T-helper 1 cell treated with Interleukin-12 subunit alpha and Interleukin-12 subunit beta and Interleukin-4 antibody, amounts not matched to agents 30 μg/mL and 1 μg/mL, for 36 hours (primary cell): Measurements from ENCODE around the gene ROM1.
"Not testable (repeated sequence)": the region's sequence is repeated elsewhere in the genome, so short reads cannot be mapped to it uniquely, and the experiment has no call there.

ENCODE experiments used
- H3K27ac Mint-ChIP-seq: one replicate; pipeline ENCODE4 v1.8.0; 2021; ENCODE audit warnings: mild to moderate bottlenecking, mixed read lengths
- H3K27me3 Mint-ChIP-seq: one replicate; pipeline ENCODE4 v1.8.0; 2021; ENCODE audit warnings: low read depth, mixed read lengths
- H3K36me3 Mint-ChIP-seq: one replicate; pipeline ENCODE4 v1.8.0; 2021; ENCODE audit warnings: low read depth, mixed read lengths
- H3K4me1 Mint-ChIP-seq: one replicate; pipeline ENCODE4 v1.8.0; 2021; ENCODE audit warnings: low read depth, mixed read lengths
- H3K4me3 Mint-ChIP-seq: one replicate; pipeline ENCODE4 v1.8.0; 2021; ENCODE audit warnings: mild to moderate bottlenecking, moderate library complexity, mixed read lengths
- H3K9me3 Mint-ChIP-seq: one replicate; pipeline ENCODE4 v1.8.0; 2021; ENCODE audit warnings: mixed read lengths

Gene ROM1

GRCh38 chr11:62577046-62577714 lies 35.9 kb upstream of the ROM1 start:
- peaks cover 24% of the 10 kb centered on the region for H3K4me1 Mint-ChIP-seq
- no peaks in the 10 kb centered on the region for H3K9me3 Mint-ChIP-seq
- no peaks in the 10 kb centered on the region for H3K27me3 Mint-ChIP-seq
- peaks cover 32% of the 10 kb centered on the region for H3K36me3 Mint-ChIP-seq
- H3K4me3 Mint-ChIP-seq = no peak overlapping the region
- peak overlapping the region; percentile 1 for H3K27ac Mint-ChIP-seq

DNA sequence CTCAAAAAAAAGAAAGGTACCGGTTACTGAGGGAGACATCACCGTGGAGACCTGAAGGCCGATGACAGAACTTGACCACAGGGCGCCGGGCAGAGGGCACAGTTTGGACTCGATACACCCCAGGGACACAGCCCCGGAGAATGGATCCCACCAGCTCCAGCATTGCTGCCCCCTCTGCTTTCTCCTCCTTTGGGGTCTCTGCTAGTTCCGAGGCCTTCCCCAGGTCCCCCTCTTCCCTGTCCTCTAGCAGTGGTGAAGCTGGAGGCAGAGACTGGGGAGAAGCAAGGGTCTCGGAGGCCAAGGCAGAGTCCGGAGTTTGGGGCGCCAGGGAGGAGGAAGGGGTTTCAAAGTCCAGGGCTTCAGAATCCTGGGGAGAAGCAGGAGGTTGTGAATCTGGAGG lies 34.5 kb upstream of the ROM1 start:
- H3K9me3 Mint-ChIP-seq = no peaks in the 10 kb centered on the region
- H3K4me1 Mint-ChIP-seq = peaks cover 14% of the 10 kb centered on the region
- no peak overlapping the region for H3K4me3 Mint-ChIP-seq
- H3K36me3 Mint-ChIP-seq = peaks cover 20% of the 10 kb centered on the region
- no peak overlapping the region for H3K27ac Mint-ChIP-seq
- no peaks in the 10 kb centered on the region for H3K27me3 Mint-ChIP-seq

DNA sequence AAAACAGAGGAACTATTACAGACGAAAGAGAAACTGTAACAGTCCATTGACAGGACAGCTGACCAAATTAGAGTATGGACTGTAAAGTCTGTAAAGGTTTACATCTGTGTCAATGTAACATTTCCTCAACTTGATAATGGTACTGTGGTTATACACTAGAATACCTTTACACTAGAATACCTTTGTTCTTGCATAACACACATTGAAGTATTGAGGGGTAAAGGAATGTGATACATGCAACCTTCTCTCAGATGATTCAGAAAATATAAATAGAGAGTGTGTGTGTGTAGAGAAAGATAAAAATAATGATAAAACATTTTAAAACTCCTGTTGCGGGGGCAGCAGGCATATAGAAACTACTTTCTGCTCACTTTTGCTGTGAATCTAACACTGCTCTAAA lies 33.8 kb upstream of the ROM1 start:
- no peaks in the 10 kb centered on the region for H3K27me3 Mint-ChIP-seq
- no peak overlapping the region for H3K4me3 Mint-ChIP-seq
- peaks cover 14% of the 10 kb centered on the region for H3K4me1 Mint-ChIP-seq
- no peaks in the 10 kb centered on the region for H3K9me3 Mint-ChIP-seq
- peaks cover 20% of the 10 kb centered on the region for H3K36me3 Mint-ChIP-seq
- no peak overlapping the region for H3K27ac Mint-ChIP-seq

- Mint-ChIP-seq H3K9me3 (no peaks in the 10 kb centered on the region), H3K4me3 (no peak overlapping the region), H3K27ac (no peak overlapping the region), H3K27me3 (no peaks in the 10 kb centered on the region), H3K4me1 (peaks cover 3% of the 10 kb centered on the region), H3K36me3 (peaks cover 20% of the 10 kb centered on the region)
These were observed 31.9 kb upstream of the ROM1 start for GRCh38 chr11:62580959-62581715.

DNA sequence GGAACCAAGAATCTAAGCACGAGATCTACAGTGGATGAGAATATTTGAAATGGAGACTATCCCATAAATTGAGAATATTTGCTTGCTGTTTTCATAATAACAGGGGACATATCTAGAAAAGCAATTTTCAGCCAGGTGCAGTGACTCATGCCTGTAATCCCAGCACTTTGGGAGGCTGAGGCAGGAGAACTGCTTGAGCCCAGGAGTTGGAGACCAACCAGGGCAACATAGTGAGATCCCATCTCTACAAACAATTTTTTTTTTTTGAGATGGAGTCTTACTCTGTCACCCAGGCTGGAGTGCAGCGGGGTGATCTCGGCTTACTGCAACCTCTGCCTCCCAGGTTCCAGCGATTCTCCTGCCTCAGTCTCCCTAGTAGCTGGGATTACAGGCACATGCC lies 31.3 kb upstream of the ROM1 start:
- not testable (repeated sequence) for H3K4me3 Mint-ChIP-seq, H3K4me1 Mint-ChIP-seq, H3K27me3 Mint-ChIP-seq, H3K27ac Mint-ChIP-seq, H3K9me3 Mint-ChIP-seq
- peaks cover 15% of the 10 kb centered on the region for H3K36me3 Mint-ChIP-seq

- not testable (repeated sequence) for H3K27ac Mint-ChIP-seq, H3K9me3 Mint-ChIP-seq, H3K27me3 Mint-ChIP-seq, H3K4me3 Mint-ChIP-seq, H3K4me1 Mint-ChIP-seq
- peaks cover 13% of the 10 kb centered on the region for H3K36me3 Mint-ChIP-seq
These were observed 27.7 kb upstream of the ROM1 start for GRCh38 chr11:62585356-62585755.

GRCh38 chr11:62588966-62589637 lies 24.0 kb upstream of the ROM1 start:
- Mint-ChIP-seq H3K4me3 (peak overlapping the region; percentile 99), H3K36me3 (peaks cover 19% of the 10 kb centered on the region), H3K4me1 (peaks cover 31% of the 10 kb centered on the region), H3K27me3 (no peaks in the 10 kb centered on the region), H3K27ac (peak overlapping the region; percentile 45), H3K9me3 (no peaks in the 10 kb centered on the region)

- H3K4me1 Mint-ChIP-seq = peaks cover 35% of the 10 kb centered on the region
- no peaks in the 10 kb centered on the region for H3K9me3 Mint-ChIP-seq
- peaks cover 35% of the 10 kb centered on the region for H3K36me3 Mint-ChIP-seq
These were observed 21.5 kb upstream of the ROM1 start, which contains the start of gene TUT1 for GRCh38 chr11:62591448-62592145. TSS of gene TUT1 (minus strand) at chr11:62591523. CDS start at chr11:62591485, 38 bp downstream.

DNA sequence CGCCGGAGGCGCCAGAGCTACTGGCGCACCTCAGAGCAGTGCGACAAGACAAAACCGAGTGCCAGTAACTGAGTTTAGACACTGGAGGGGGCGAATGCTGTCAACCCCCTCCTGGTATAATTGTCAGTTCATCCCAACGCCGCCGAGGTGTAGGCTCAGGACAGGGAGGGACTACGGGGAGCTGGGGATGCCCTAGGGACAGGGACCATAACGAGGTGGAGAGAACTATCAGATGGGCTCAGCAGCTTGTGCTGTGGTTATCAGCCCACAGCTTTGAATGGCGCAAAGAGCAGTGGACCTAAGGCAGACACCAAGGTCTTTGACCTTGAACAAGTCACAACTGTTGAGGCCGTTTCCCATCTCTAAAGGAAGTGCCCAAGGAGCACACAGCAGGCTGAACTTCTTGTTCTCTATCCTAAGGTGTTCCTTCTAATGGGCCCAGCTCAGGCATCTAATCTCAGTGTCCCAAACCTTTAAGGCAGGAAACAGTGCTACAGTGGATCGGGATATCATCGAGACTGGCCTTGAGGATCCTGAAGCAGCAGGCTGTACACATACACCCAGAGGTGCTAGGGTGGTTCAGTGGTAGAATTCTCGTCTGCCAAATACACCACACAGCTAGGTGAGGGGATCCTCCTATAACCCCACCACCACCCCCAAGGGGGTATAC lies 20.8 kb upstream of the ROM1 start:
- peak overlapping the region; percentile 99 for H3K4me3 Mint-ChIP-seq
- H3K27ac Mint-ChIP-seq = peak overlapping the region; percentile 98
- H3K36me3 Mint-ChIP-seq = peaks cover 40% of the 10 kb centered on the region
- no peaks in the 10 kb centered on the region for H3K27me3 Mint-ChIP-seq
- no peaks in the 10 kb centered on the region for H3K9me3 Mint-ChIP-seq
- H3K4me1 Mint-ChIP-seq = peaks cover 37% of the 10 kb centered on the region

More at GRCh38 chr11:62591448-62592145, 21.5 kb upstream of the ROM1 start, which contains the start of gene TUT1:
- Mint-ChIP-seq H3K27ac (peak within 1 kb of the TSS; percentile 98), H3K27me3 (no peaks in the 10 kb centered on the region), H3K4me3 (peak within 1 kb of the TSS; percentile 99)

DNA sequence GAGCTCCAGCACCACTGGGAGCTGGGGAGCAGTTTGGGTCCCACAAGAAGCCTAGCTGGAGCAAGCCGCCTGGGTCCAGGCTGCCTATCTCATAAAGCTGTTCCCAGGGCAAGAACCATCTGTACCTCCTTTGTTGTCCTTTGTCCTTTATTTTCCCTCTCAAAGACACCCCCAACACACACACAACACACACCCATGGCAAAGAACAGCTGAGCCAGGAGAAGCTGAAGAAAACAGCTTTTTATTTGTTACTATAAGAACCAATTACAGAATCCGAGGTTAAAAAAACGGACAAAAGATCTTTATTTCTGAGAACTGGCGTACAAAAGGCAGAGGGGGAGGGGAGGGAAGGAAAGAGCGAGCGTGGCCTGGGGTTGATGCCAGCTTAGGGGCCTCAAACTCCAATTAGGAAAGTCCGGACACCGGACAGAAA lies 20.1 kb upstream of the ROM1 start:
- H3K36me3 Mint-ChIP-seq = peaks cover 43% of the 10 kb centered on the region
- peaks cover 39% of the 10 kb centered on the region for H3K4me1 Mint-ChIP-seq
- no peaks in the 10 kb centered on the region for H3K9me3 Mint-ChIP-seq
- peak overlapping the region; percentile 98 for H3K27ac Mint-ChIP-seq
- H3K27me3 Mint-ChIP-seq = no peaks in the 10 kb centered on the region
- peak overlapping the region; percentile 36 for H3K4me3 Mint-ChIP-seq

DNA sequence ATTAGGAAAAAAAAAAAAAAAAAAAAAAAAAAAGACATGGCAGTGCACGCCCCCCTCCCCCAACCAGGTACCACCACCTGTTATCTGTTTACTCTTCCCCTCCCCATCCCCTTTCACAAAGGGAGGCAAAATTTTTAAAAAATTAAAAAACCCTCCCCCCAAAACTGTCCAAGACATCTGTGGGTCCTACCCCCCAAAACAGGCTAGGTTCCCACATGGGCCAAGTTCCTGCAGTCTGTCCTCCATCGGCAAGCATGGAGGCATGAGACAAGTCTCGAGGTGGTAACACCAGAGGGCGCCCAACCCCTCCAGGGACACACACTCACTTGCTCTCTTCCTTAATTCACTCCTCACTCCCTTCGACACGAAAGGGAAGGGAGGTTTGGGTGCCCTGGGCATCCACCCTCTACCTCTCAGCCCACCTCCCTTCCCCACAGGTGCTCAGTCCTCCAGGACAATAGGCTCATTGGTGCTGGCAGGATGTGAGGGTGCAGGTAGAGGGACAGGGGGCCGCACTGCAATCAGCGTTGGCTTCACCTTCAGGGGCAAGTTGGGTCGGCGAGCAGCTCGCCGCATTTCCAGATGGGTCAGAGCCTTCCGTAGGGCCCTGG lies 19.5 kb upstream of the ROM1 start:
- H3K27me3 Mint-ChIP-seq = no peaks in the 10 kb centered on the region
- peak overlapping the region; percentile 86 for H3K4me3 Mint-ChIP-seq
- no peaks in the 10 kb centered on the region for H3K9me3 Mint-ChIP-seq
- peaks cover 43% of the 10 kb centered on the region for H3K4me1 Mint-ChIP-seq
- H3K27ac Mint-ChIP-seq = peak overlapping the region; percentile 96
- H3K36me3 Mint-ChIP-seq = peaks cover 47% of the 10 kb centered on the region

DNA sequence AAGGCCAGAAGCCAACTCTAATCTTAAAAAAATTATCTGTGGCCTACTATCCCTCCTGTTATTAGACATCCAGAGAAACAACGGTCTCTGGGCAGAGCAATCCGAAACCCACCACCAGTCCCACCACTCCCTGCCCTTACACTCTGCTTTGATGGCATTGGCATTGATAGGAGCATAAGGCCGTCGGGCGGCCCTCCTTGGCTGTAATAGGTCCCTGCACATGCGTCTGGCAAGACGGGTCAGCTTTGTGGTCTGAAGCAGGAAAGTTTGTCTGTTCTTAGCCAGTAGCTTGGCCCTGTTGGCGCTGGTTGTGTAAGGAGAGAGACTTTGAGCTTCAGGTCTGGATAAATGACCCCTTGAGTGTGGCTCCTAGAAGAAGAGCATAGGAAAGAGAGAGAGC lies 17.9 kb upstream of the ROM1 start:
- H3K4me1 Mint-ChIP-seq = peaks cover 52% of the 10 kb centered on the region
- H3K27ac Mint-ChIP-seq = peak overlapping the region; percentile 8
- no peak overlapping the region for H3K4me3 Mint-ChIP-seq
- H3K27me3 Mint-ChIP-seq = no peaks in the 10 kb centered on the region
- H3K36me3 Mint-ChIP-seq = peaks cover 63% of the 10 kb centered on the region
- no peaks in the 10 kb centered on the region for H3K9me3 Mint-ChIP-seq

DNA sequence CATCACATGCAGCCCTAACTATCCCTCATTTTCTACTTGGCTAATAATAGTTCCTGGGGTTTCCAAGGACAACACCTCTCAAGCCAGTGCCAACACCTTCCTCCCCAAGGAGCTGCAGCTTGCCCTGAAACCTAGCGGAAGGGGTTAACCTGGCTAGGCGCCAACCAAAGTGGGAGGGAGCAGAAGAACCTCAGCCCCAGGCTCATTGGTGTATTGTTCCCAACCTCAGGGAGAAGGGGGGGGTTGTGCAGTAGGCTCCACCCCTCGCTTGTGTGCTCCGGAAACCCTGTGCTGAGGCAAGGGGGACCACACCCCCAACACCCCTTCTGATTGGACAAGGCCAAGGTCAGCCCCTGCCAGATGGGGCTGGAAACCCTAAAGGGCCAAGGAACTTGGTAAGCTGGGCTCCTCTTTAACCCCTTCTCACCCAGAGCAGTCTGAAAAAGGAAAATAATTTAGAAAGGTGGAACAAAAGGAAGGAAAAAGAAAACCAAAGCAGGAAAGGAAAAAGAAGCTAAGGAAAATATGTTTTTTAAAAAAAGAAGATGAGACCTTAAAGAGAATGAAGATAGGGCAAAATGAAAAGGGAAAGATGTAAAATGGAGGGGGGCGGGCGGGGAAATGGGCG lies 13.9 kb upstream of the ROM1 start:
- H3K27ac Mint-ChIP-seq = peak overlapping the region; percentile 89
- H3K4me3 Mint-ChIP-seq = peak overlapping the region; percentile 89
- H3K36me3 Mint-ChIP-seq = peaks cover 66% of the 10 kb centered on the region
- H3K27me3 Mint-ChIP-seq = no peaks in the 10 kb centered on the region
- H3K9me3 Mint-ChIP-seq = no peaks in the 10 kb centered on the region
- peaks cover 44% of the 10 kb centered on the region for H3K4me1 Mint-ChIP-seq
